ENCODE results near the gene AGAP1.

DNA sequence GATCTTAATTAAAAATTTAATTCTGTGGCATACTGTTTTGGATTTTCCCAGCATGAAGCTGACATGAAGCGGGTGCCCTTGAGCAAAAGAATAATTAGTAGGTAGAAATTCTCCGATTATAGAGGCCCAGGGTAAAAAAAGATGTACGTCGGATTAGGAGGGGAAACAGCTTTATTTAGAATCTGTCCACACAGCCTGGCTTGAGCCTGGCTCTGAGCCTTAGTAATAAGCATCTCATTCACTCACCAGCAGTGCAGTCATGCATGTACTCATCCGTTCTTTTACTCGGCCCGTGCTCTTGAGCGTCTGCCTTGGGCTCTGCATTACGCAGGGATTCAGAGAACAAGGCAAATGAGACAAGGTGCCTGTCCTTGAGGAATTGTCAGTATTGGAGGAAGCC is 219.3 kb downstream of the AGAP1 start:
- TF ChIP-seq, protein P1, sequence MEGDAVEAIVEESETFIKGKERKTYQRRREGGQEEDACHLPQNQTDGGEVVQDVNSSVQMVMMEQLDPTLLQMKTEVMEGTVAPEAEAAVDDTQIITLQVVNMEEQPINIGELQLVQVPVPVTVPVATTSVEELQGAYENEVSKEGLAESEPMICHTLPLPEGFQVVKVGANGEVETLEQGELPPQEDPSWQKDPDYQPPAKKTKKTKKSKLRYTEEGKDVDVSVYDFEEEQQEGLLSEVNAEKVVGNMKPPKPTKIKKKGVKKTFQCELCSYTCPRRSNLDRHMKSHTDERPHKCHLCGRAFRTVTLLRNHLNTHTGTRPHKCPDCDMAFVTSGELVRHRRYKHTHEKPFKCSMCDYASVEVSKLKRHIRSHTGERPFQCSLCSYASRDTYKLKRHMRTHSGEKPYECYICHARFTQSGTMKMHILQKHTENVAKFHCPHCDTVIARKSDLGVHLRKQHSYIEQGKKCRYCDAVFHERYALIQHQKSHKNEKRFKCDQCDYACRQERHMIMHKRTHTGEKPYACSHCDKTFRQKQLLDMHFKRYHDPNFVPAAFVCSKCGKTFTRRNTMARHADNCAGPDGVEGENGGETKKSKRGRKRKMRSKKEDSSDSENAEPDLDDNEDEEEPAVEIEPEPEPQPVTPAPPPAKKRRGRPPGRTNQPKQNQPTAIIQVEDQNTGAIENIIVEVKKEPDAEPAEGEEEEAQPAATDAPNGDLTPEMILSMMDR (IDR thresholded peaks at IDR 0.05): no peak
- TF ChIP-seq POLR2A (IDR thresholded peaks at IDR 0.05) (no peak), EP300 (IDR thresholded peaks at IDR 0.05) (no peak)
